ENCODE measurements around the gene MAML3. TPM values are rescaled to one million over a fixed set of nuclear protein-coding genes. Genes with fewer than 3 reads are reported as not detected.

MAML3 gene
- total and polyA plus RNA-seq, 2 experiments from 2014 or later: 1.7 to 6.5 TPM

DNA sequence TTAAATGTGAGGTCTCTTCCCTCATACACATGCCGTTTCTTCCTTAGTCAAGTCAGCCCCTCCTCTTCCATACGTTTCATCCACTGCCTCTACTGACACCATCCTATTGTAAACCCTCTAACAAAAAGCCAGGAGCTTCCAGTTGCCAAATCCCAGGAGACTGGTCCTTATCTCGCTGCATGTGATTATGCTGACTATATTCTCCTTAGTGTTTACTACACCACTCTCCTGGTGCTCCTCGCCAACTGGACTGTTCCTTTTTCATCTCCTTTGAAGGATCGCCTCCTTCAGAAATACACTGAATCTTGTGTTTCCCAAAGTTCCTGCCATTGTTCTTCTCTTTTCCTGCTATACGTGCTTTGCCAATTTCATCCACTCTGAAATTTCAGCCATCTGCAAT, 27.7 kb downstream of the MAML3 start:
- H3K36me3 Mint-ChIP-seq (ENCODE audit: low read depth): no peaks in the 10 kb centered on the region
- no peak overlapping the region; the same call in 1 of the 2 replicates for H3K4me2 ChIP-seq
- peaks cover 30% of the 10 kb centered on the region for H3K4me1 ChIP-seq (ENCODE audit: insufficient read depth)
- no peak overlapping the region for H2AFZ ChIP-seq
- ATAC-seq (peak; percentile 45), DNase-seq (ENCODE audit: low spot score) (peak; percentile 63)
- no peak overlapping the region; the same call in 1 of the 2 replicates for H3K27ac ChIP-seq (ENCODE audit: low read depth)
- H3K79me2 ChIP-seq (replicated peaks; ENCODE audit: insufficient read depth): no peaks in the 10 kb centered on the region; the same call in 1 of the 2 replicates
- no peaks in the 10 kb centered on the region for H3F3A ChIP-seq (replicated peaks; ENCODE audit: low read depth)
- H3K4me1 Mint-ChIP-seq: peaks cover 20% of the 10 kb centered on the region
- no peak overlapping the region for H3K4me3 ChIP-seq
- TF ChIP-seq, protein P1, sequence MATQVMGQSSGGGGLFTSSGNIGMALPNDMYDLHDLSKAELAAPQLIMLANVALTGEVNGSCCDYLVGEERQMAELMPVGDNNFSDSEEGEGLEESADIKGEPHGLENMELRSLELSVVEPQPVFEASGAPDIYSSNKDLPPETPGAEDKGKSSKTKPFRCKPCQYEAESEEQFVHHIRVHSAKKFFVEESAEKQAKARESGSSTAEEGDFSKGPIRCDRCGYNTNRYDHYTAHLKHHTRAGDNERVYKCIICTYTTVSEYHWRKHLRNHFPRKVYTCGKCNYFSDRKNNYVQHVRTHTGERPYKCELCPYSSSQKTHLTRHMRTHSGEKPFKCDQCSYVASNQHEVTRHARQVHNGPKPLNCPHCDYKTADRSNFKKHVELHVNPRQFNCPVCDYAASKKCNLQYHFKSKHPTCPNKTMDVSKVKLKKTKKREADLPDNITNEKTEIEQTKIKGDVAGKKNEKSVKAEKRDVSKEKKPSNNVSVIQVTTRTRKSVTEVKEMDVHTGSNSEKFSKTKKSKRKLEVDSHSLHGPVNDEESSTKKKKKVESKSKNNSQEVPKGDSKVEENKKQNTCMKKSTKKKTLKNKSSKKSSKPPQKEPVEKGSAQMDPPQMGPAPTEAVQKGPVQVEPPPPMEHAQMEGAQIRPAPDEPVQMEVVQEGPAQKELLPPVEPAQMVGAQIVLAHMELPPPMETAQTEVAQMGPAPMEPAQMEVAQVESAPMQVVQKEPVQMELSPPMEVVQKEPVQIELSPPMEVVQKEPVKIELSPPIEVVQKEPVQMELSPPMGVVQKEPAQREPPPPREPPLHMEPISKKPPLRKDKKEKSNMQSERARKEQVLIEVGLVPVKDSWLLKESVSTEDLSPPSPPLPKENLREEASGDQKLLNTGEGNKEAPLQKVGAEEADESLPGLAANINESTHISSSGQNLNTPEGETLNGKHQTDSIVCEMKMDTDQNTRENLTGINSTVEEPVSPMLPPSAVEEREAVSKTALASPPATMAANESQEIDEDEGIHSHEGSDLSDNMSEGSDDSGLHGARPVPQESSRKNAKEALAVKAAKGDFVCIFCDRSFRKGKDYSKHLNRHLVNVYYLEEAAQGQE (IDR thresholded peaks at IDR 0.05; ENCODE audit: unreplicated experiment): no peak
- TF ChIP-seq, protein P2, sequence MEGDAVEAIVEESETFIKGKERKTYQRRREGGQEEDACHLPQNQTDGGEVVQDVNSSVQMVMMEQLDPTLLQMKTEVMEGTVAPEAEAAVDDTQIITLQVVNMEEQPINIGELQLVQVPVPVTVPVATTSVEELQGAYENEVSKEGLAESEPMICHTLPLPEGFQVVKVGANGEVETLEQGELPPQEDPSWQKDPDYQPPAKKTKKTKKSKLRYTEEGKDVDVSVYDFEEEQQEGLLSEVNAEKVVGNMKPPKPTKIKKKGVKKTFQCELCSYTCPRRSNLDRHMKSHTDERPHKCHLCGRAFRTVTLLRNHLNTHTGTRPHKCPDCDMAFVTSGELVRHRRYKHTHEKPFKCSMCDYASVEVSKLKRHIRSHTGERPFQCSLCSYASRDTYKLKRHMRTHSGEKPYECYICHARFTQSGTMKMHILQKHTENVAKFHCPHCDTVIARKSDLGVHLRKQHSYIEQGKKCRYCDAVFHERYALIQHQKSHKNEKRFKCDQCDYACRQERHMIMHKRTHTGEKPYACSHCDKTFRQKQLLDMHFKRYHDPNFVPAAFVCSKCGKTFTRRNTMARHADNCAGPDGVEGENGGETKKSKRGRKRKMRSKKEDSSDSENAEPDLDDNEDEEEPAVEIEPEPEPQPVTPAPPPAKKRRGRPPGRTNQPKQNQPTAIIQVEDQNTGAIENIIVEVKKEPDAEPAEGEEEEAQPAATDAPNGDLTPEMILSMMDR (conservative IDR thresholded peaks at IDR 0.05; ENCODE audit: low read depth in 2 of 2): no peak
- TF ChIP-seq STAT1 (IDR thresholded peaks at IDR 0.05; ENCODE audit: unreplicated experiment) (no peak), ZNF114 (CRISPR knock-in tag; IDR thresholded peaks at IDR 0.05) (no peak), CREB1 (CRISPR knock-in tag; IDR thresholded peaks at IDR 0.05; ENCODE audit: low read depth) (no peak), EZH2 (IDR thresholded peaks at IDR 0.05; ENCODE audit: low read depth, unreplicated experiment) (no peak), NANOG (IDR thresholded peaks at IDR 0.05; ENCODE audit: borderline replicate concordance) (no peak), ZNF331 (CRISPR knock-in tag; IDR thresholded peaks at IDR 0.05; ENCODE audit: low read depth) (no peak), JUNB (IDR thresholded peaks at IDR 0.05; ENCODE audit: unreplicated experiment) (no peak), EZH2phosphoT487 (IDR thresholded peaks at IDR 0.05; ENCODE audit: unreplicated experiment) (no peak), POLR2AphosphoS5 (IDR thresholded peaks at IDR 0.05; ENCODE audit: low read depth) (no peak)
- TF ChIP-seq, protein P3, sequence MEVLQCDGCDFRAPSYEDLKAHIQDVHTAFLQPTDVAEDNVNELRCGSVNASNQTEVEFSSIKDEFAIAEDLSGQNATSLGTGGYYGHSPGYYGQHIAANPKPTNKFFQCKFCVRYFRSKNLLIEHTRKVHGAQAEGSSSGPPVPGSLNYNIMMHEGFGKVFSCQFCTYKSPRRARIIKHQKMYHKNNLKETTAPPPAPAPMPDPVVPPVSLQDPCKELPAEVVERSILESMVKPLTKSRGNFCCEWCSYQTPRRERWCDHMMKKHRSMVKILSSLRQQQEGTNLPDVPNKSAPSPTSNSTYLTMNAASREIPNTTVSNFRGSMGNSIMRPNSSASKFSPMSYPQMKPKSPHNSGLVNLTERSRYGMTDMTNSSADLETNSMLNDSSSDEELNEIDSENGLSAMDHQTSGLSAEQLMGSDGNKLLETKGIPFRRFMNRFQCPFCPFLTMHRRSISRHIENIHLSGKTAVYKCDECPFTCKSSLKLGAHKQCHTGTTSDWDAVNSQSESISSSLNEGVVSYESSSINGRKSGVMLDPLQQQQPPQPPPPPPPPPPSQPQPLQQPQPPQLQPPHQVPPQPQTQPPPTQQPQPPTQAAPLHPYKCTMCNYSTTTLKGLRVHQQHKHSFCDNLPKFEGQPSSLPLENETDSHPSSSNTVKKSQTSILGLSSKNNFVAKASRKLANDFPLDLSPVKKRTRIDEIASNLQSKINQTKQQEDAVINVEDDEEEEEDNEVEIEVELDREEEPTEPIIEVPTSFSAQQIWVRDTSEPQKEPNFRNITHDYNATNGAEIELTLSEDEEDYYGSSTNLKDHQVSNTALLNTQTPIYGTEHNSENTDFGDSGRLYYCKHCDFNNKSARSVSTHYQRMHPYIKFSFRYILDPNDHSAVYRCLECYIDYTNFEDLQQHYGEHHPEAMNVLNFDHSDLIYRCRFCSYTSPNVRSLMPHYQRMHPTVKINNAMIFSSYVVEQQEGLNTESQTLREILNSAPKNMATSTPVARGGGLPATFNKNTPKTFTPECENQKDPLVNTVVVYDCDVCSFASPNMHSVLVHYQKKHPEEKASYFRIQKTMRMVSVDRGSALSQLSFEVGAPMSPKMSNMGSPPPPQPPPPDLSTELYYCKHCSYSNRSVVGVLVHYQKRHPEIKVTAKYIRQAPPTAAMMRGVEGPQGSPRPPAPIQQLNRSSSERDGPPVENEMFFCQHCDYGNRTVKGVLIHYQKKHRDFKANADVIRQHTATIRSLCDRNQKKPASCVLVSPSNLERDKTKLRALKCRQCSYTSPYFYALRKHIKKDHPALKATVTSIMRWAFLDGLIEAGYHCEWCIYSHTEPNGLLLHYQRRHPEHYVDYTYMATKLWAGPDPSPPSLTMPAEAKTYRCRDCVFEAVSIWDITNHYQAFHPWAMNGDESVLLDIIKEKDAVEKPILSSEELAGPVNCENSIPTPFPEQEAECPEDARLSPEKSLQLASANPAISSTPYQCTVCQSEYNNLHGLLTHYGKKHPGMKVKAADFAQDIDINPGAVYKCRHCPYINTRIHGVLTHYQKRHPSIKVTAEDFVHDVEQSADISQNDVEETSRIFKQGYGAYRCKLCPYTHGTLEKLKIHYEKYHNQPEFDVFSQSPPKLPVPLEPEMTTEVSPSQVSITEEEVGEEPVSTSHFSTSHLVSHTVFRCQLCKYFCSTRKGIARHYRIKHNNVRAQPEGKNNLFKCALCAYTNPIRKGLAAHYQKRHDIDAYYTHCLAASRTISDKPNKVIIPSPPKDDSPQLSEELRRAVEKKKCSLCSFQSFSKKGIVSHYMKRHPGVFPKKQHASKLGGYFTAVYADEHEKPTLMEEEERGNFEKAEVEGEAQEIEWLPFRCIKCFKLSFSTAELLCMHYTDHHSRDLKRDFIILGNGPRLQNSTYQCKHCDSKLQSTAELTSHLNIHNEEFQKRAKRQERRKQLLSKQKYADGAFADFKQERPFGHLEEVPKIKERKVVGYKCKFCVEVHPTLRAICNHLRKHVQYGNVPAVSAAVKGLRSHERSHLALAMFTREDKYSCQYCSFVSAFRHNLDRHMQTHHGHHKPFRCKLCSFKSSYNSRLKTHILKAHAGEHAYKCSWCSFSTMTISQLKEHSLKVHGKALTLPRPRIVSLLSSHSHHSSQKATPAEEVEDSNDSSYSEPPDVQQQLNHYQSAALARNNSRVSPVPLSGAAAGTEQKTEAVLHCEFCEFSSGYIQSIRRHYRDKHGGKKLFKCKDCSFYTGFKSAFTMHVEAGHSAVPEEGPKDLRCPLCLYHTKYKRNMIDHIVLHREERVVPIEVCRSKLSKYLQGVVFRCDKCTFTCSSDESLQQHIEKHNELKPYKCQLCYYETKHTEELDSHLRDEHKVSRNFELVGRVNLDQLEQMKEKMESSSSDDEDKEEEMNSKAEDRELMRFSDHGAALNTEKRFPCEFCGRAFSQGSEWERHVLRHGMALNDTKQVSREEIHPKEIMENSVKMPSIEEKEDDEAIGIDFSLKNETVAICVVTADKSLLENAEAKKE (CRISPR knock-in tag; IDR thresholded peaks at IDR 0.05): no peak
- TF ChIP-seq, protein P4, sequence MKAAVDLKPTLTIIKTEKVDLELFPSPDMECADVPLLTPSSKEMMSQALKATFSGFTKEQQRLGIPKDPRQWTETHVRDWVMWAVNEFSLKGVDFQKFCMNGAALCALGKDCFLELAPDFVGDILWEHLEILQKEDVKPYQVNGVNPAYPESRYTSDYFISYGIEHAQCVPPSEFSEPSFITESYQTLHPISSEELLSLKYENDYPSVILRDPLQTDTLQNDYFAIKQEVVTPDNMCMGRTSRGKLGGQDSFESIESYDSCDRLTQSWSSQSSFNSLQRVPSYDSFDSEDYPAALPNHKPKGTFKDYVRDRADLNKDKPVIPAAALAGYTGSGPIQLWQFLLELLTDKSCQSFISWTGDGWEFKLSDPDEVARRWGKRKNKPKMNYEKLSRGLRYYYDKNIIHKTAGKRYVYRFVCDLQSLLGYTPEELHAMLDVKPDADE (IDR thresholded peaks at IDR 0.05): no peak
- H3K27me3 ChIP-seq (ENCODE audit: insufficient read depth): no peaks in the 10 kb centered on the region
- H4K20me1 ChIP-seq (replicated peaks; ENCODE audit: insufficient read depth): no peaks in the 10 kb centered on the region
- H3K36me3 ChIP-seq (ENCODE audit: insufficient read depth): no peaks in the 10 kb centered on the region
- H3K4me3 Mint-ChIP-seq: no peak overlapping the region
- H3K9me2 ChIP-seq (ENCODE audit: insufficient read depth): peaks cover 28% of the 10 kb centered on the region
- no peak overlapping the region for H3K27ac Mint-ChIP-seq
- H3K9me3 Mint-ChIP-seq: no peaks in the 10 kb centered on the region
- H3K27me3 Mint-ChIP-seq (ENCODE audit: insufficient read depth, low read depth, poor library complexity): peaks cover 6% of the 10 kb centered on the region
